Stimulated activated CD8-positive, alpha-beta memory T cell treated with anti-CD3 and anti-CD28 coated beads, Interleukin-4, amount 100 ng/mL, for 1 hour (primary cell): ENCODE data around the gene FUZ.

Source experiments
- DNase-seq, 2 donors: peaks; one replicate each; pipeline ENCODE4 v3.0.0-alpha.2; 2020; ENCODE audit warnings: low read depth in 2 of 2, low spot score in 1 of 2

Gene FUZ

GRCh38 chr19:49851456-49852259 lies 38.6 kb upstream of the FUZ start:
- no peak for DNase-seq

- peak; percentile 69 to 73 for DNase-seq
Measured at GRCh38 chr19:49850487-49851342, 37.6 kb upstream of the FUZ start, which contains the start of gene PTOV1. TSS of gene PTOV1 (plus strand) at chr19:49851159.

- no peak for DNase-seq
Measured at GRCh38 chr19:49850221-49850486, 37.1 kb upstream of the FUZ start.

- no peak for DNase-seq
Measured at GRCh38 chr19:49849433-49850220, 36.5 kb upstream of the FUZ start.

- no peak for DNase-seq
Measured at GRCh38 chr19:49848938-49849337, 35.8 kb upstream of the FUZ start.

GRCh38 chr19:49847731-49848696 lies 34.9 kb upstream of the FUZ start:
- no peak for DNase-seq

- DNase-seq = no peak
Measured at GRCh38 chr19:49846408-49846807, 33.3 kb upstream of the FUZ start.

- no peak for DNase-seq
Measured at GRCh38 chr19:49845414-49845813, 32.3 kb upstream of the FUZ start.

GRCh38 chr19:49844138-49845095 lies 31.3 kb upstream of the FUZ start:
- no peak for DNase-seq

GRCh38 chr19:49843265-49843664 lies 30.2 kb upstream of the FUZ start:
- no peak for DNase-seq

GRCh38 chr19:49840736-49841249 lies 27.7 kb upstream of the FUZ start:
- no peak for DNase-seq

GRCh38 chr19:49840321-49840720 lies 27.2 kb upstream of the FUZ start:
- DNase-seq = no peak

- DNase-seq = no peak
Measured at GRCh38 chr19:49839713-49840112, 26.6 kb upstream of the FUZ start.

- no peak for DNase-seq
Measured at GRCh38 chr19:49838885-49839588, 25.9 kb upstream of the FUZ start.

- no peak for DNase-seq
Measured at GRCh38 chr19:49837425-49837824, 24.3 kb upstream of the FUZ start.

- no peak for DNase-seq
Measured at GRCh38 chr19:49837009-49837310, 23.9 kb upstream of the FUZ start.

- no peak for DNase-seq
Measured at GRCh38 chr19:49836176-49837008, 23.3 kb upstream of the FUZ start.

GRCh38 chr19:49835562-49835961 lies 22.5 kb upstream of the FUZ start:
- no peak for DNase-seq
